Caco-2 (cell line): ENCODE data around the gene NADK2. TPM values are rescaled to one million over a fixed set of nuclear protein-coding genes. Genes with fewer than 3 reads are reported as not detected.
"Not testable (repeated sequence)": the region's sequence is repeated elsewhere in the genome, so short reads cannot be mapped to it uniquely, and the experiment has no call there.

ENCODE experiments used
- Bru-seq: library from RNA; stranded (reverse); fragments of 400-500 nt; gene quantifications from one replicate; lab custom pipeline; 2021; lab: Mats Ljungman, UMichigan
- BruChase-seq, 2 experiments: library from RNA; stranded (reverse); fragments of 400-500 nt; gene quantifications; one replicate each; lab custom pipeline; 2021; lab: Mats Ljungman, UMichigan
- BruUV-seq: library from RNA; stranded (reverse); fragments of 400-500 nt; replicated peaks from 2 replicates; lab custom pipeline; 2021; lab: Mats Ljungman, UMichigan
- CTCF ChIA-PET: fragments of 300-600 bp; sonication (Branson Sonifier 250); formaldehyde crosslinking; loops from one replicate; lab custom pipeline; 2022; ENCODE audit warnings: antibody characterized with exemption; lab: Charles Lee
- POLR2A ChIA-PET: fragments of 300-600 bp; sonication (Branson Sonifier 250); formaldehyde crosslinking; loops from one replicate; lab custom pipeline; 2022; ENCODE audit warnings: antibody characterized with exemption; lab: Charles Lee
- DNase-seq, 2 experiments: peaks; one replicate each; pipeline versions ENCODE4 v3.0.0 to v3.0.0-alpha.2; 2020 to 2022
- H3K27me3 ChIP-seq: replicated peaks from 2 replicates; pipeline ENCODE4 v1.6.0; 2011; ENCODE audit warnings: low read length; ENCODE audit not compliant: control insufficient read depth, insufficient read depth
- H3K36me3 ChIP-seq: 2 replicates; pipeline ENCODE4 v1.5.1; 2011; ENCODE audit warnings: low read length; ENCODE audit not compliant: control insufficient read depth, insufficient read depth
- H3K4me1 ChIP-seq: fragments of 250-450 bp; sonication (Bioruptor Pico); 2 replicates; pipeline ENCODE4 v1.5.1; 2020; ENCODE audit warnings: mild to moderate bottlenecking
- H3K4me3 ChIP-seq: 2 replicates; pipeline ENCODE4 v1.5.1; 2011; ENCODE audit warnings: low read depth, mild to moderate bottlenecking, control low read depth, low read length
- H3K9me3 ChIP-seq: fragments of 250-450 bp; sonication (Bioruptor Pico); 2 replicates; pipeline ENCODE4 v1.5.1; 2020; ENCODE audit warnings: mild to moderate bottlenecking, moderate library complexity
- H3K27ac Mint-ChIP-seq: one replicate; pipeline ENCODE4 v1.8.0; 2022; ENCODE audit warnings: mixed read lengths; ENCODE audit not compliant: unreplicated experiment
- H3K27me3 Mint-ChIP-seq: one replicate; pipeline ENCODE4 v1.8.0; 2022; ENCODE audit warnings: mixed read lengths; ENCODE audit not compliant: insufficient read depth, unreplicated experiment
- H3K36me3 Mint-ChIP-seq: one replicate; pipeline ENCODE4 v1.8.0; 2022; ENCODE audit warnings: mild to moderate bottlenecking, mixed read lengths; ENCODE audit not compliant: insufficient read depth, unreplicated experiment
- H3K4me1 Mint-ChIP-seq: one replicate; pipeline ENCODE4 v1.8.0; 2022; ENCODE audit warnings: low read depth, mixed read lengths; ENCODE audit not compliant: unreplicated experiment
- H3K4me3 Mint-ChIP-seq: one replicate; pipeline ENCODE4 v1.8.0; 2022; ENCODE audit warnings: mild to moderate bottlenecking, moderate library complexity, mixed read lengths; ENCODE audit not compliant: unreplicated experiment
- H3K9me3 Mint-ChIP-seq: one replicate; pipeline ENCODE4 v1.8.0; 2022; ENCODE audit warnings: mixed read lengths; ENCODE audit not compliant: unreplicated experiment
- intact Hi-C: fragments of 100-400 bp; cut with micrococcal nuclease; formaldehyde crosslinking; loops from one replicate; pipeline ENCODE4 v1.10.0; 2022; ENCODE audit not compliant: unreplicated experiment
- long read RNA-seq: library from polyadenylated mRNA; stranded (forward); transcript quantifications from one replicate; pipeline ENCODE4 v2.0.0, GENCODE V29; 2022
- total RNA-seq: library from RNA; stranded (reverse); gene quantifications from 2 replicates; pipeline ENCODE4 v1.2.3, GENCODE V29; 2022
- TF ChIP-seq, protein P1 (sequence below), 2 experiments: fragments of 200-600 bp in 1 of 2; IDR thresholded peaks; 1 replicate in 1 of 2; 2 replicates in 1 of 2; pipeline versions ENCODE4 v1.5.1 to v1.8.0; 2011 to 2022; ENCODE audit warnings: antibody characterized with exemption in 1 of 2, control low read depth in 1 of 2, inconsistent platforms in 1 of 2, low read depth in 1 of 2, low read length in 1 of 2, mild to moderate bottlenecking in 1 of 2, moderate library complexity in 1 of 2; ENCODE audit not compliant: insufficient read depth in 1 of 2, severe bottlenecking in 1 of 2, unreplicated experiment in 1 of 2

NADK2 gene, protein sequence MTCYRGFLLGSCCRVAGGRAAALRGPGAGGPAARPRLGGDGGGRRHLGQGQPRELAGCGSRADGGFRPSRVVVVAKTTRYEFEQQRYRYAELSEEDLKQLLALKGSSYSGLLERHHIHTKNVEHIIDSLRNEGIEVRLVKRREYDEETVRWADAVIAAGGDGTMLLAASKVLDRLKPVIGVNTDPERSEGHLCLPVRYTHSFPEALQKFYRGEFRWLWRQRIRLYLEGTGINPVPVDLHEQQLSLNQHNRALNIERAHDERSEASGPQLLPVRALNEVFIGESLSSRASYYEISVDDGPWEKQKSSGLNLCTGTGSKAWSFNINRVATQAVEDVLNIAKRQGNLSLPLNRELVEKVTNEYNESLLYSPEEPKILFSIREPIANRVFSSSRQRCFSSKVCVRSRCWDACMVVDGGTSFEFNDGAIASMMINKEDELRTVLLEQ
- total RNA-seq (71.6 and 79.4 TPM in 2 replicates), Bru-seq, nascent RNA (percentile 92 among the genes with signal in this experiment), BruChase-seq, experiment 1, labeled RNA remaining after a 2-hour chase (percentile 92 among the genes with signal in this experiment), BruChase-seq, experiment 2, labeled RNA remaining after a 6-hour chase (percentile 92 among the genes with signal in this experiment)
- long read RNA-seq, transcript NADK2-202 (12 exons, 2,243 nt) = major isoform, 63 of 99 reads
- long read RNA-seq, partial matches to known transcripts = 3 of 99 reads
- long read RNA-seq, other reads (novel, unspliced or antisense) = 32 of 99 reads

DNA sequence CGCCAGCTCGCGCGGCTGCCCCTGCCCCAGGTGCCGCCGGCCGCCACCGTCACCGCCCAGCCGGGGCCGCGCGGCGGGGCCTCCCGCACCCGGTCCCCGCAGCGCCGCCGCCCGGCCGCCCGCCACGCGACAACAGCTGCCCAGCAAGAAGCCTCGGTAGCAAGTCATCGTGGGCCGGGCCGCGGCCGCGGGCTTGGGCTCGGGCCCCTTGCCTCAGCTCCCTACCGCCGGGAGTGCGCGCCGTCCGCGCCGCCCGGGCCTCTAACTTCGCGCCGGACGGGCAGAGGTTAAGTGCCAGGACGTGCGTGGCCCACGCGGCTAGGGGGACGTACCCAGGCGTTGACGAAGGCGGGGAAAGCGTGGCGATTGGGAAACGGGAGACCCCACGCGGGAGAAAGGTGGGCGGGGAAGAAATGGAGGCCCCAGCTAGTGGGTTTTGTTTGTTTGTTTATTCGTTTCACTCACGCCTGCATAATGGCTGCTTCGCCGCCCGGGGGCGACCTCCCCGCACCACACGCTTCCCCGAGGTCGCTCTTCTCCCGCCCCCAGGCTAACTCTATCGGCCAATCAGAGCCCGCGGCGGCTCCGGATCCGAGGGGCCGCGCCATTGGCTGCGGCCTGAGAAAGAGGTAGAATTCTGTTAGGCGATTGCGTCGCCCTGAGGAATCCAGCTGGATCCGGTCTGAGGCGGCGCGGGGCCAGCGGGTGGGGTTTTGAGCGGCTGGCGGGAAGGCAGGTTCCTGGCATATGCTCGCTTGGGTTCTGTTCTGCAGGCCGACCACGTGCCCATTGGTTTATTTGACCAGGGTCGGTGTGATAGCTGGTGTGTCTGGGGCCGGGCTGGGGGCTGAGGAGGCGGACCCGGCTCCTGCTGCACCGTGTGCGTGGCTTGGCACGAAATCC lies at the start of gene NADK2:
NADK2 (minus strand) TSS at position 295 of the 903 bp plus-strand sequence; CDS start at position 168, 127 bp downstream.
- CTCF ChIA-PET = interaction anchor here (0.6 to 2.0 kb wide), 23 partner anchors 10 to 1414 kb away, joined by 3 to 16 read pairs (median 4); no protein-coding TSS in a partner anchor
- Mint-ChIP-seq H3K36me3 (peaks cover 23% of the 10 kb centered on the region), H3K9me3 (no peaks in the 10 kb centered on the region), H3K27ac (peak within 1 kb of the TSS; percentile 99), H3K27me3 (no peaks in the 10 kb centered on the region), H3K4me3 (peak within 1 kb of the TSS; percentile 87), H3K4me1 (peaks cover 50% of the 10 kb centered on the region)
- BruUV-seq = no TSS peak
- Histone ChIP-seq H3K9me3 (no peaks in the 10 kb centered on the region), H3K36me3 (no peaks in the 10 kb centered on the region), H3K4me1 (peaks cover 44% of the 10 kb centered on the region), H3K27me3 (no peaks in the 10 kb centered on the region), H3K4me3 (peak within 1 kb of the TSS; percentile 90)
- TF ChIP-seq, protein P1, sequence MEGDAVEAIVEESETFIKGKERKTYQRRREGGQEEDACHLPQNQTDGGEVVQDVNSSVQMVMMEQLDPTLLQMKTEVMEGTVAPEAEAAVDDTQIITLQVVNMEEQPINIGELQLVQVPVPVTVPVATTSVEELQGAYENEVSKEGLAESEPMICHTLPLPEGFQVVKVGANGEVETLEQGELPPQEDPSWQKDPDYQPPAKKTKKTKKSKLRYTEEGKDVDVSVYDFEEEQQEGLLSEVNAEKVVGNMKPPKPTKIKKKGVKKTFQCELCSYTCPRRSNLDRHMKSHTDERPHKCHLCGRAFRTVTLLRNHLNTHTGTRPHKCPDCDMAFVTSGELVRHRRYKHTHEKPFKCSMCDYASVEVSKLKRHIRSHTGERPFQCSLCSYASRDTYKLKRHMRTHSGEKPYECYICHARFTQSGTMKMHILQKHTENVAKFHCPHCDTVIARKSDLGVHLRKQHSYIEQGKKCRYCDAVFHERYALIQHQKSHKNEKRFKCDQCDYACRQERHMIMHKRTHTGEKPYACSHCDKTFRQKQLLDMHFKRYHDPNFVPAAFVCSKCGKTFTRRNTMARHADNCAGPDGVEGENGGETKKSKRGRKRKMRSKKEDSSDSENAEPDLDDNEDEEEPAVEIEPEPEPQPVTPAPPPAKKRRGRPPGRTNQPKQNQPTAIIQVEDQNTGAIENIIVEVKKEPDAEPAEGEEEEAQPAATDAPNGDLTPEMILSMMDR (IDR thresholded peaks at IDR 0.05; ENCODE audit: insufficient read depth in 1 of 2, low read depth in 1 of 2, low read length in 1 of 2, severe bottlenecking in 1 of 2, unreplicated experiment in 1 of 2) = peak; percentile 64 to 80
- DNase-seq = peak; percentile 97 to 98
- intact Hi-C loops = loop anchor here (1.0 to 10.0 kb wide), 9 partner anchors 12 to 453 kb away; no protein-coding TSS in a partner anchor
- POLR2A ChIA-PET = interaction anchor here (0.5 to 1.4 kb wide), 11 partner anchors 12 to 176 kb away, joined by 3 to 8 read pairs (median 3); no protein-coding TSS in a partner anchor

DNA sequence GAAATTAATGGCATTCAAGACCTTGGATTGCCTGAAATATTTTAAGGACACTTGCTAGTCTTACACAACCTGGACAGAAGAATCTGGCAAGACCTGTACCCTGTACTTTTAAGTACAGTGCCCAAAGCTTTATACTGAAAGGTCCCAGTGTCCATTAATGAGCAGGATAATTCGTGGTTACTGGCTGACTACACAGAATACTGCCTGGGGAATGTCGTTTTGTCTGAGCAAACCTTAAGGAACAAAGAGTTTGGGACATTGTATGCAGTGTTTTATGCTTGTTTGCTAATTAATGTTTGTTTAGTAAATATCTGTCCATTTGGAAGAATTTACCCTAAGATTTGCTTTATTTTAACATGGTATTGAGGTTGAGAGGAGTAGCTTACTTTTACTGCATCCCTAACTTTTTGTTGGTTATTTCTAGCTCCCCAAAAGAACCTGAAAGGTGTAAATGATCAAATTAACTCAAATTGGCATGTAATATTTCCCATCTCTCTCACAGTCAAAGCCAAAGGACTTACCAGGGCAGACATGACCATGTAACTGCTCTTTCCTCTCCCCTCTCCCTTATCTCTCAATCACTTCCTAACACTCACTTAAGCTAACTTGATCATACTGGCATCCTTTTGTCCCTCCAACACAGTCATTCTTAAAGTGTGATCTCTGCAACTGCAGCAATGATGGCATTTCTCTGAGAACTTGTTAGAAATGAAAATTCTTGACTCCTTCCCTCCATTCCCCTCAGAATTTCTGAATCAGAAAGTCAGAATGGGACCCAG lies 44.3 kb upstream of the NADK2 start:
- H3K4me1 Mint-ChIP-seq = peaks cover 7% of the 10 kb centered on the region
- CTCF ChIA-PET = interaction anchor here (0.6 kb wide), 1 partner anchor 44 kb away, joined by 4 read pairs; the partner anchor contains the start of gene NADK2
- intact Hi-C loops = no loop called here
- H3K9me3 ChIP-seq = peaks cover 4% of the 10 kb centered on the region; the same call in 1 of the 2 replicates
- H3K27ac Mint-ChIP-seq = no peak overlapping the region
- TF ChIP-seq, protein P1 (IDR thresholded peaks at IDR 0.05; ENCODE audit: insufficient read depth in 1 of 2, low read depth in 1 of 2, low read length in 1 of 2, severe bottlenecking in 1 of 2, unreplicated experiment in 1 of 2) = no peak
- no peaks in the 10 kb centered on the region for H3K4me1 ChIP-seq
- BruUV-seq = no TSS peak
- H3K27me3 Mint-ChIP-seq = no peaks in the 10 kb centered on the region
- H3K36me3 Mint-ChIP-seq = no peaks in the 10 kb centered on the region
- H3K4me3 ChIP-seq = no peak overlapping the region
- no peak for DNase-seq
- H3K4me3 Mint-ChIP-seq = no peak overlapping the region
- no peaks in the 10 kb centered on the region for H3K27me3 ChIP-seq
- no peaks in the 10 kb centered on the region for H3K36me3 ChIP-seq
- POLR2A ChIA-PET = no interaction called here
- no peaks in the 10 kb centered on the region for H3K9me3 Mint-ChIP-seq

DNA sequence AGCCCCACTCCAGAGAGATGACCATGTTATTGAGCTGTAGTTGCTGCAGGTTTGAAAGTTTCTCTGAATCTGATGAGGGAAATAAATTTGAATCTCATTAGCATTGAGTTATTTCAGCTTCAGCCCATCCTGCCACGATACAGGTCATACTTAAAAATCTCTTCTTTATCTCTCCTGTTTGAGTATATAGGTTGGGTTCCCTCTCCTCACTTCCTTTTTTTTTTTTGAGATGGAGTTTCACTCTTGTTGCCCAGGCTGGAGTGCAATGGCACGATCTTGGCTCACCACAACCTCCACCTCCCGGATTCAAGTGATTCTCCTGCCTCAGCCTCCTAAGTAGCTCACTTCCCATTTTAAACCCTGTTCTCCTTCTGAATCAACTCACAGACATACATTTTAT lies 42.0 kb upstream of the NADK2 start:
- H3K36me3 Mint-ChIP-seq, CTCF ChIA-PET, H3K27me3 ChIP-seq, H3K4me1 ChIP-seq, intact Hi-C loops, H3K36me3 ChIP-seq, H3K27ac Mint-ChIP-seq, BruUV-seq, H3K9me3 Mint-ChIP-seq, DNase-seq, H3K9me3 ChIP-seq, H3K4me1 Mint-ChIP-seq, POLR2A ChIA-PET, H3K4me3 ChIP-seq, H3K4me3 Mint-ChIP-seq, H3K27me3 Mint-ChIP-seq: not testable (repeated sequence)
